IPS DF 6.9 (cell line): ENCODE data around the gene LAMA5.

Source experiments
- DNase-seq: peaks from one replicate; pipeline ENCODE4 v3.0.0-alpha.2; 2013; ENCODE audit warnings: low read depth, low spot score
- H3K27ac ChIP-seq: one replicate; pipeline ENCODE4 v1.5.1; 2013; ENCODE audit warnings: low read length, control low read depth
- H3K27me3 ChIP-seq: 2 replicates; pipeline ENCODE4 v1.6.1; 2013; ENCODE audit warnings: mild to moderate bottlenecking, low read length; ENCODE audit not compliant: control insufficient read depth, insufficient read depth
- H3K36me3 ChIP-seq: 2 replicates; pipeline ENCODE4 v1.6.1; 2013; ENCODE audit warnings: low read length; ENCODE audit not compliant: control insufficient read depth, insufficient read depth
- H3K4me1 ChIP-seq: 2 replicates; pipeline ENCODE4 v1.6.1; 2013; ENCODE audit warnings: low read length; ENCODE audit not compliant: control insufficient read depth, insufficient read depth
- H3K4me3 ChIP-seq: 2 replicates; pipeline ENCODE4 v1.5.1; 2013; ENCODE audit warnings: mild to moderate bottlenecking, low read length
- H3K9me3 ChIP-seq: 2 replicates; pipeline ENCODE4 v1.6.1; 2013; ENCODE audit warnings: low read length, inconsistent platforms; ENCODE audit not compliant: control insufficient read depth, insufficient read depth
- WGBS: extraction: QIAGEN DNeasy Blood & Tissue Kit; methylation state at CpG from one replicate; pipeline ENCODE4 v1.1.7; 2013; ENCODE audit warnings: mixed read lengths, missing lambda C conversion rate; ENCODE audit not compliant: insufficient read length, insufficient coverage; 5-methylcytosine and 5-hydroxymethylcytosine counted together

Gene LAMA5

DNA sequence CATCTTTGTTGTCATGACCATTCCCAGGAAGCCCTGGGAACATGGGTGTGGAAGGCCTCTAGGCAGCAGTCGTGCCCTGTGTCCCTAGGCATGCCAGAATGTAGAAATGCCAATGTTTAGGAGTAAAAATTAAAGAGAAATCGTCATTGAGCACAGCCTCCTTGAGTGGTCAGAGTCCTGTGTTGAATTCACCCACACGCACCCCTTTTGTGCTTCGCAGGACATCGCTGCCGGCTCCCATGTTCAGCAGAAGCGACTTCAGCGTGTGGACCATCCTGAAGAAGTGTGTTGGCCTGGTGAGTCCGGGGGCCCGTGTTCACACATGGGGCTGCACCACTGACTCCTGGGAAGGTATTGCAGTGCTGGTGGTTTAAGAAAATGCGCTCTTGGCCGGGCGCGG is 103.7 kb downstream of the LAMA5 start:
- DNase-seq: no peak
- Histone ChIP-seq H3K4me1 (no peaks in the 10 kb centered on the region), H3K4me3 (no peak overlapping the region), H3K36me3 (peaks cover 8% of the 10 kb centered on the region), H3K27me3 (no peaks in the 10 kb centered on the region), H3K9me3 (no peaks in the 10 kb centered on the region), H3K27ac (no peak overlapping the region)
- no CpG with 5 or more reads among the region's 14 CpGs for WGBS

DNA sequence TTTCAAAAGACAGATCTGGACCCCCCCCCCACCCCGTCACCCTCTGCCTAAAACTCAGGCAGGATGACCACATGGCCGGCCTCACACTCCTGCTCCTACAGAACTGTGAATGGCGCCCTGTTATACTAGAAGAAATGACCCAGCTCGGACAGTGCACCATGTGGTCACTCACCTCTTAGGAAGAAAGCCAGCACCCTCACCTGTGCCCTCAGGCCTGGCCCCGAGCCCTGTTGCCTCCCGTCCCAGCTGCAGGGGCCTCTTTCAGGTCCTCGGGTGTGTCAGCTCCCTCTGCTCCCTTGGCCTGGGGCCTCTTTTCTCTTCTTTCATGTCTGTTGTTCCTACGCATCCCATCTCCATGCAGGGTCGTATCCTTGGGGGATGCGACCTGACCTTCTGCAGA is 105.0 kb downstream of the LAMA5 start:
- H3K4me3 ChIP-seq: no peak overlapping the region
- no peak for DNase-seq
- H3K4me1 ChIP-seq: no peaks in the 10 kb centered on the region
- no peak overlapping the region for H3K27ac ChIP-seq
- no peaks in the 10 kb centered on the region for H3K27me3 ChIP-seq
- H3K36me3 ChIP-seq: peaks cover 8% of the 10 kb centered on the region
- no peaks in the 10 kb centered on the region for H3K9me3 ChIP-seq
- WGBS: no CpG with 5 or more reads among the region's 10 CpGs

DNA sequence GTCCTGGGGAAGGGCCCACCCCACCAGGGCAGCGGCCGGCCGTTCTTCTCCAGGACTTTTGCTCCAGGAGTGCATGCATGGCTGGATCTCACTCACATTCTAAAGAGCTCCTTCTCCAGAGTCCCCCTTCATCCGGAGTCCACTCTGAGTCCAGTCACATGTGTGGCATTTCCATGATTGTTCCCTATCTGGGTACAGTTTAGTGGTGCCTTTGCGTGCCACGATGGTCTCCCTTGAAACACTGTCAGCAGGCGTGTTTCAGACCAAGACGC is 107.9 kb downstream of the LAMA5 start:
- H3K9me3 ChIP-seq: no peaks in the 10 kb centered on the region
- H3K4me3 ChIP-seq: no peak overlapping the region
- no peak for DNase-seq
- peaks cover 7% of the 10 kb centered on the region for H3K36me3 ChIP-seq
- no peaks in the 10 kb centered on the region for H3K27me3 ChIP-seq
- no peak overlapping the region for H3K27ac ChIP-seq
- no peaks in the 10 kb centered on the region; the same call in 1 of the 2 replicates for H3K4me1 ChIP-seq
- no CpG with 5 or more reads among the region's 8 CpGs for WGBS
